Keratinocyte (primary cell): ENCODE measurements around the gene MYBPC1. TPM values are rescaled to one million over a fixed set of nuclear protein-coding genes. Genes with fewer than 3 reads are reported as not detected.
"Not testable (repeated sequence)": the region's sequence is repeated elsewhere in the genome, so short reads cannot be mapped to it uniquely, and the experiment has no call there.

Experiments used
- DNase-seq: peaks from one replicate; pipeline ENCODE4 v3.0.0-alpha.2; 2011; ENCODE audit warnings: low read depth, missing footprints, low spot score
- FAIRE-seq: peaks from 2 replicates; lab custom pipeline; 2011; peaks lifted over from hg19 to GRCh38; lab: Jason Lieb, UNC
- H2AFZ ChIP-seq: 2 replicates; pipeline ENCODE4 v1.6.0; 2012; ENCODE audit warnings: low read length, control low read depth, inconsistent platforms; ENCODE audit not compliant: control insufficient read depth
- H3K27ac ChIP-seq: 2 replicates; pipeline ENCODE4 v1.5.1; 2011; ENCODE audit warnings: low read length; ENCODE audit not compliant: control insufficient read depth, insufficient read depth
- H3K27me3 ChIP-seq: 3 replicates; pipeline ENCODE4 v1.6.0; 2011; ENCODE audit warnings: low read length; ENCODE audit not compliant: control insufficient read depth, insufficient read depth; ENCODE audit errors: extremely low read depth
- H3K36me3 ChIP-seq, 2 experiments: 2 replicates in 1 of 2; 3 replicates in 1 of 2; pipeline ENCODE4 v1.5.1; 2011; ENCODE audit warnings: low read length in 2 of 2, mild to moderate bottlenecking in 1 of 2; ENCODE audit not compliant: control insufficient read depth in 2 of 2, insufficient read depth in 2 of 2; ENCODE audit errors: extremely low read depth in 1 of 2
- H3K4me1 ChIP-seq: 3 replicates; pipeline ENCODE4 v1.5.1; 2011; ENCODE audit warnings: low read length; ENCODE audit not compliant: control insufficient read depth, insufficient read depth; ENCODE audit errors: extremely low read depth
- H3K4me2 ChIP-seq: 3 replicates; pipeline ENCODE4 v1.6.0; 2011; ENCODE audit warnings: low read depth, low read length; ENCODE audit not compliant: control insufficient read depth, insufficient read depth; ENCODE audit errors: extremely low read depth
- H3K4me3 ChIP-seq, 3 experiments: fragments of 200-600 bp in 1 of 3; sonication (generic) in 1 of 3; 2 replicates in 2 of 3; 3 replicates in 1 of 3; pipeline ENCODE4 v1.5.1; 2011 to 2016; ENCODE audit warnings: low read length in 3 of 3, mild to moderate bottlenecking in 3 of 3, control low read depth in 2 of 3, inconsistent platforms in 1 of 3, low read depth in 1 of 3, mixed read lengths in 1 of 3, mixed run types in 1 of 3, moderate library complexity in 1 of 3; ENCODE audit not compliant: control insufficient read depth in 2 of 3, insufficient read depth in 2 of 3; ENCODE audit errors: extremely low read depth in 1 of 3
- H3K79me2 ChIP-seq: 2 replicates; pipeline ENCODE4 v1.6.0; 2012; ENCODE audit warnings: low read length; ENCODE audit not compliant: control insufficient read depth, insufficient read depth
- H3K9ac ChIP-seq: 3 replicates; pipeline ENCODE4 v1.6.0; 2011; ENCODE audit warnings: low read length; ENCODE audit not compliant: control insufficient read depth, insufficient read depth; ENCODE audit errors: extremely low read depth
- H3K9me1 ChIP-seq: 3 replicates; pipeline ENCODE4 v1.6.0; 2011; ENCODE audit warnings: low read length; ENCODE audit not compliant: control insufficient read depth, insufficient read depth; ENCODE audit errors: extremely low read depth
- H3K9me3 ChIP-seq: 2 replicates; pipeline ENCODE4 v1.5.1; 2012; ENCODE audit warnings: low read depth, low read length; ENCODE audit not compliant: control insufficient read depth
- H4K20me1 ChIP-seq: 3 replicates; pipeline ENCODE4 v1.6.0; 2011; ENCODE audit warnings: low read length; ENCODE audit not compliant: control insufficient read depth, insufficient read depth; ENCODE audit errors: extremely low read depth
- CTCF ChIP-seq, 3 experiments: IDR thresholded peaks in 1 of 3; conservative IDR thresholded peaks in 1 of 3; optimal IDR thresholded peaks in 1 of 3; 2 replicates in 2 of 3; 3 replicates in 1 of 3; pipeline versions ENCODE3 to v1.5.1; 2011; ENCODE audit warnings: low read length in 3 of 3, mild to moderate bottlenecking in 3 of 3, moderate library complexity in 2 of 3, control low read depth in 1 of 3, inconsistent platforms in 1 of 3; ENCODE audit not compliant: insufficient read depth in 2 of 3; ENCODE audit errors: extremely low read depth in 1 of 3
- EZH2 ChIP-seq: IDR thresholded peaks from one replicate; pipeline ENCODE4 v1.6.1; 2012; ENCODE audit warnings: inconsistent platforms, mild to moderate bottlenecking, low read length, moderate library complexity
- dilution Hi-C: fragments of 300-500 bp; cut with MboI; formaldehyde crosslinking; loops from one replicate; pipeline ENCODE4 v1.7.0; 2020; ENCODE audit warnings: low sequenced_read_pairs; ENCODE audit not compliant: extremely low pct_ligation_motif_present
- polyA plus RNA-seq, 5 experiments: library from polyadenylated mRNA; depleted of rRNA in 3 of 5; stranded (reverse) in 3 of 5; stranded (forward) in 1 of 5; unstranded in 1 of 5; fragments of >200 nt; gene quantifications; 1 replicate in 1 of 5; 2 replicates in 3 of 5; 3 replicates in 1 of 5; pipeline versions ENCODE4 v1.2.1 to v1.2.3, GENCODE V29; 2011 to 2012; ENCODE audit warnings: missing spikeins in 2 of 5, low read depth in 1 of 5, low replicate concordance in 1 of 5

MYBPC1 gene
- polyA plus RNA-seq, 1 donor (not counting 4 experiments of a cell fraction or from before 2014, with no cell fraction given) = not detected

GRCh38 chr12:101680240-101680639, 85.5 kb downstream of the MYBPC1 start:
- no peaks in the 10 kb centered on the region for H3K27me3 ChIP-seq
- FAIRE-seq = no peak
- H3K79me2 ChIP-seq = no peaks in the 10 kb centered on the region
- H3K4me2 ChIP-seq = no peak overlapping the region
- H3K36me3 ChIP-seq = no peaks in the 10 kb centered on the region
- no peak for DNase-seq
- H3K9ac ChIP-seq = no peak overlapping the region
- no peak overlapping the region for H3K27ac ChIP-seq
- no peak overlapping the region for H2AFZ ChIP-seq
- H3K4me3 ChIP-seq = no peak overlapping the region
- dilution Hi-C loops = no loop called here
- no peaks in the 10 kb centered on the region for H3K4me1 ChIP-seq
- TF ChIP-seq CTCF (optimal IDR thresholded peaks at IDR 0.05 in 1 of 3, IDR thresholded peaks at IDR 0.05 in 1 of 3, conservative IDR thresholded peaks at IDR 0.05 in 1 of 3; ENCODE audit: extremely low read depth in 1 of 3, insufficient read depth in 2 of 3, low read length in 3 of 3) (no peak), EZH2 (no peak)
- H3K9me1 ChIP-seq = no peaks in the 10 kb centered on the region
- H3K9me3 ChIP-seq = no peaks in the 10 kb centered on the region
- H4K20me1 ChIP-seq = no peaks in the 10 kb centered on the region

- Histone ChIP-seq H3K9me3 (no peaks in the 10 kb centered on the region), H3K9me1 (no peaks in the 10 kb centered on the region), H3K79me2 (no peaks in the 10 kb centered on the region), H3K4me2 (no peak overlapping the region), H3K9ac (no peak overlapping the region), H3K27me3 (no peaks in the 10 kb centered on the region), H2AFZ (no peak overlapping the region), H3K36me3 (no peaks in the 10 kb centered on the region), H3K4me1 (no peaks in the 10 kb centered on the region), H3K4me3 (no peak overlapping the region), H4K20me1 (no peaks in the 10 kb centered on the region), H3K27ac (no peak overlapping the region)
- no peak for FAIRE-seq
- dilution Hi-C loops = no loop called here
- DNase-seq = no peak
- TF ChIP-seq EZH2 (no peak), CTCF (optimal IDR thresholded peaks at IDR 0.05 in 1 of 3, IDR thresholded peaks at IDR 0.05 in 1 of 3, conservative IDR thresholded peaks at IDR 0.05 in 1 of 3; ENCODE audit: extremely low read depth in 1 of 3, insufficient read depth in 2 of 3, low read length in 3 of 3) (no peak)
Observed at GRCh38 chr12:101680647-101681046, 85.9 kb downstream of the MYBPC1 start.

- H3K36me3 ChIP-seq, H3K9me3 ChIP-seq, dilution Hi-C loops, H3K27ac ChIP-seq, H2AFZ ChIP-seq, H3K4me2 ChIP-seq, DNase-seq, H3K9me1 ChIP-seq, H4K20me1 ChIP-seq, H3K79me2 ChIP-seq, H3K4me3 ChIP-seq, H3K4me1 ChIP-seq, H3K27me3 ChIP-seq, H3K9ac ChIP-seq, FAIRE-seq: not testable (repeated sequence)
Observed at GRCh38 chr12:101681627-101682026, 86.9 kb downstream of the MYBPC1 start.
